Fibroblast of skin of right biceps (primary cell): ENCODE results near the gene INPP5B.

ENCODE experiments used
- DNase-seq: peaks from one replicate; pipeline ENCODE4 v3.0.0-alpha.2; 2013

INPP5B gene

DNA sequence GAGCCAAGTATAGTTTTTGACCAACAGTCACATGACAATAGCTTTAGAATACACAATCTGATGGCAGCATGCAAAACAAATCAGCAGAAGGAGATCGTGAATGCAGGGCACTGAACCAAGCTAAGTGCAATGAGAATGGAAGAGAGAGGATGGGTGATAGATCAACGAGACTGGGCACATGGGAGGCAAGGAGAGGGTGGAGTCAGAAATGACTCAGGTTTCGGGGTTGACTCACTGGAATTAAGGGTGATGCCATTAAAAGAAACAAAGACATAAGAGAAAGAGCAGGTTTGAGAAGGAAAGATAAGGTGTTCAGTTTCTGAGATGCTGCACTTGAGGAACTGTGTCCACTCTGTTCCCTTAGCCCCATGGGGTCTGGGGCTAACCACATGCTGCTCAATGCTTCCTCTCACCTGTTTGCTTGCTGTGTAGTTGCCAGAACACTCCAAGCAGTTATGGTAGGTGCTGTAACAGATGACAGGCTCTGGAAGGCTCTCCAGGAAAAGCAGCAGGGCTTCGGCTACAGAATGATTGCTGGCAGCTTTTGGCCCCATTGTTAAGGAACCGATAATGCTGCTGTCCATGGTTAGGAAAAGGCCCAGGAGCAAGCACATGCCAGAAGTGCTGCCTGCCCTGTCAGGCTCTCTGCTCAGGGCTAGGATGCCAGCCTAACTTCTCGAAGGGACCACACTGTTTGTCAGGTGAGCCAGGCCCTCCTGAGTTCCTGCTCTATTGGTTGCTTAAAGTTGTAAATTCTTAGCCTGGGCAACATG is 81.3 kb downstream of the INPP5B start:
- DNase-seq = peak; percentile 23

DNA sequence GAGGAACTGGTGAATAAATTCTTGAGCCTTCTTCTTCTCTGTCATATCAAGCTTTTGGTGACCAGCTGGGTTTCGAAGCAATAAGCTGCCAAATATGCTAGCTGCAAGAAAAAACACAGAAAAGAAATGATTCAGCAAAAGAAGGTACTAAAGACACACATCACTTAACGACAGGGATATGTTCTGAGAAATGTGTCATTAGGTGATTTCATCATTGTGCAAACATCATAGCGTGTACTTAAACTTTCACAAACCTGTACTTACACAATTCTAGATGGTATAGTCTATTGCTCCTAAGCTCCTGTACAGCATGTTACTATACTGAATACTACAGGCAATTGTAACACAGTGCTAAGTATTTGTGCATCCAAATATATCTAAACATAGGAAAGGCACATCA is 84.5 kb downstream of the INPP5B start:
- DNase-seq = no peak

DNA sequence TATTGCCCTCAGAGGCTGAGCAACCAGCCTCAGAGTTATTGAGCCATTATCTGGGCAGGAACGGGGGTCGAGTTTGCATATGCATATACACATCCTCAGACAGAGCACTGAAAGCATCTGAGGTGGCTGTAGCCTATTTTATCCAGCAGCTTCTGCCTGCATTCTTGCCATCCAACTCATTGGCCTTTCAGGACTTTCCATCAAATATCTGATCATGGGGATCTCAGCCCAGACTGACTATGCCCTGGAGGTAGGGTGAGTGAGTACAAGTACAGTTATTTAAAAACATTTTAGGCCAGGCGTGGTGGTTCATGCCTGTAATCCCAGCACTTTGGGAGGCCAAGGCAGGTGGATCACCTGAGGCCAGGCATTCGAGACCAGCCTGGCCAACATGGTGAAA is 85.7 kb downstream of the INPP5B start:
- no peak for DNase-seq

DNA sequence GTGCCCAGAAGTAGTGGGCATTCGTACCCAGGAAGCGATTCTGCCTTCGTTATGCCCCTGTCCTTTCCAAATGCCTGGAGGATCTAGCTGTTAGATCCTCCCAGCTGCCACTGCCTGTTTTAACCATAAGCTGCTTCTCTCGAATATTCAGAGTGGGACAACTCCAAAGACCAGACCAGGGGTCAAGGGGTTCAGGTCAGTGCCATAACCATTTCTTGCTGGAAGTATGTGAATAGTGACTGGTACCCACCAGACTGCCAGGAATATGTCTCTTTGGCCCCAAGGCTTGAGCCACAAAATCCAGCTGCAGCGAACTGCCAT is 86.5 kb downstream of the INPP5B start:
- no peak for DNase-seq

DNA sequence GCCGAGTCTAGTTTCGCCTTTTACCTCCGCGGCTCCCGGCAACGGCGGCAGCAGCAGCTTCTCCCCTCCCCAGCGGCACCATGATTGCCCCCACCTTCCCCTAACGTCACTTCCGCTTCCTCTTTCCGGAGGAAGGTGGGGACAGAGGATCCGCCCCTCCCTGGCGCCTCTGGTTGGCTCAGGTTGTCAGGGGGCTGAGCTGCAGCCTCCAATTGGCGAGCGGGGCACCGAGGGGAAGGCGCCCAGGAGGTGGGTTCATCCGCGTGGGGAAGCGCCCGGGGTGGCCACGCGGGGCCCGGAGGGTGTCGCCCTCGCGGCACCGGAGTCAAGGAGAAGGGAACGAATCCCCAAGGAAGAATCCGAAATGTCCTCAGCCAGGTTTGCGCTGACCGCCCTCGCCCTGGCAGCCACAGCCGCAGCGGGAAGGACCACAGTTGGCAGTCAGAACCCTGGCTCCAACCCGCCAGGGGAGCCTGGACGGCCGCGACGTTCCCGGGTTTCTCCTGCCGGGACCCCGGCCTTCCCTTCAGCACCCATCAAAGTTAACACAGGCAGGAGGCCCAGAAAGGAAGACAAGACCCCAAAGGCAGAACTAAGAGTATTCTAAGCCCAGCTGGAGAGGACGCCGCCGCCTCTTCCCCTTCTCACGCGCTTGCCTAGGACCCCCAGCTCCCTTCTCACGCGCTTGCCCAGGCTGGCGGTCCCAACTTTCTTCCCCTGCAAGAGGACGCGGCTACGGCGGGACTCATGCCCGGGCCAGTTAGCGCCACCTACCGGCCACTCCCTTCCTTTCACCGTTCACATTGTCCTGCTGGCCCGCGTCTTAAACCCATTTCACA is 87.1 kb downstream of the INPP5B start, which contains the start of gene MTF1:
Gene MTF1, minus strand, starts transcription at position 86 of the 839 bp plus-strand sequence. CDS start 1,934 bp downstream, outside the sequence.
- peak; percentile 97 for DNase-seq

DNA sequence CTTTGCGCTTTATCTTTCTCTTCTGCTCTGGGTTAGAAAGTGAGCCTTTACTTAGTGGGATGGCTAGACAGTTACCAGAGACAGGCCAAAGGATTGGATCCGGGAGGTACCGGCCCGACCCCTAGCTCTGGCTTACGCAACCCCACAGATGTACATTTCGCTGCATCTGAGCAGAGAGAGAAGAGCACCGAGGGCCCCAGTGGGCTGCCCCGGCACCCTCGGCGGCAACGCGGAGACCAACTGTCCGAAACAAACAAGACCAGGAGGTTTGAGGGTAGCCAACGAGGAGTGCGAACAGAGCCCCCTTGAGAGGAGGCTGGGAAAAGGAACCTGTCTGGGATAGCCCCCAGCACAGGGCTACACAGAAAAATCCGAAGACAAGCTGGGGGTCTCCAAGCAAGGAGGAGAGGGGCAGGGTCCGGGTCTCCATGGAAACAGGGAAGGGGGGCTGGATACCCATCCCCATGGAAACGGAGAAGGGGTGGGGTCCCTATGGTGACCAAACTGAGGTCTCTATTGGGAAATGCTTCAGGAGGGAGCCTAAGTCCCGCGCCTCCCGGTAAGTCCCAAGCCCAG is 87.8 kb downstream of the INPP5B start:
- peak; percentile 8 for DNase-seq

DNA sequence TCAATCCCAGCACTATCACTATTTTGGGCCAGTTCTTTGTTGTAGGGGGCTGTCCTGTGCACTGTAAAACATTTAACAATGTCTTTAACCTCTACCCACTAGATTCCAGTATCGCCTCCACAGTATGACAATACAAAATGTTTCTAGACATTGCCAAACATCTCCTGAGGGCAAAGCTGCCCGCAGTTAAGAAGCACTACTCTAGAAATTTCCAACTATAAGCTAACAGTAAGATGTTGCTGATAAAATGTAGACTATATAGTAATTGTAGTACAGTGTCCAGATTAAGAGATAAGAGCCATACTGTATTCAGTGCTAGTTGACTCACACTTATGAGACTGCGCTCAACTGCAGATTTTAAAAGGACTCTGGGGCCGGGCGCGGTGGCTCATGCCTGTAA is 92.4 kb downstream of the INPP5B start:
- DNase-seq = no peak

DNA sequence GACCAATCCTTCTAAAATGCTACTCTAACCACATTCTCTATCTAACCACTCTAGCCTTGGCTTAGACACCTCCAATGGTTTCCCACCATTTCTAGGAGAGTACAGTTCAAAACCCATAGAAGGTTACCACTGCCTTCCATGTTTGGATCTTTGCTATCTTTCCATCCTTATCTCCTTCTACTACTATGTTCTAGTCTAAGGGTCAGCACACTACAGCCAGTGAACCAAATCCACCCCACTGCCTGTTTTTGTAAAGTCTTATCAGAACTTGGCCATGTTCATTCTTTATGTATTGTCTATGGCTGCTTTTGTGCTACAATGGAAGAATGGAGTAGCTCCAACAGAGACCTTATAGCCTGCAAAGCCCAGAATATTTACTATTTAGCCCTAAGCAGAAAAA is 93.7 kb downstream of the INPP5B start:
- DNase-seq = no peak

DNA sequence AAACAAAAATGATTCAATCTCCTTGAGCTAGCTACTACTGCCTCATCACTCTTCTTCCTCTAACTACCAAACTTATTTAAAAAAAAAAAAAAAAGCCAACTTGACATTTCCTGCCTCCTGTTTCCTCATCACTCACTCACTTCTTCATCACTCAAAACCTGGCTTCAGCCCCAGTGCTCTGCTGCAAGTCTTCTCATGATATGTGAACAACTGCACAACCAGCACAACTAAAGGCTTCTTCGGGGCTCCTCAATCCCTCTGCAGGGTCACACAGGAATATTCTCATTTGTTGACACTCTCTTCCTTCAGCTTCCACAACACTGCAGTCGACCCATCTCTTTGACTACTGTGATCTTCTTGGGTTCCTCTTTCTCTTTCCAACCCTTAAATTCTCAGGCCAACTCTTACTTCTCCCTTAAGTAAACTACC is 95.1 kb downstream of the INPP5B start:
- DNase-seq = no peak

DNA sequence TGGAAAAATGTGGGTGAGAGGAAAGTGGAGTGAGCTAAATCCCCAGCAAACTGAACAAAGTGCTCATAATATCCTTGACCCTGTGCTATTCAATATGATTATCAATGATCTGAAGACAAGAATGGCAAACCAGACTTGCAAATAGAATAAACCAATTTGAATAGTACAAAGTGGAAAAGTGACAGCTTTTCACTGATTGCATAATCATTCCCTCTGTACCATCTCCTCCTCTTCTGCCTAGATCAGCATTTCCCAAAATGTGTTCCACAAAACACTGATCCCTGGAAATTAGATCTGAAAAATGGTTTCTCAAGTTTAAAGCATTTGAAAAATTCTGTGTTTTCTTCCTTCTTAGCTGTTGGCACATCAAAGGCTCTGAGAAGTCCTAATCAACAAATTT is 95.6 kb downstream of the INPP5B start:
- DNase-seq = no peak

DNA sequence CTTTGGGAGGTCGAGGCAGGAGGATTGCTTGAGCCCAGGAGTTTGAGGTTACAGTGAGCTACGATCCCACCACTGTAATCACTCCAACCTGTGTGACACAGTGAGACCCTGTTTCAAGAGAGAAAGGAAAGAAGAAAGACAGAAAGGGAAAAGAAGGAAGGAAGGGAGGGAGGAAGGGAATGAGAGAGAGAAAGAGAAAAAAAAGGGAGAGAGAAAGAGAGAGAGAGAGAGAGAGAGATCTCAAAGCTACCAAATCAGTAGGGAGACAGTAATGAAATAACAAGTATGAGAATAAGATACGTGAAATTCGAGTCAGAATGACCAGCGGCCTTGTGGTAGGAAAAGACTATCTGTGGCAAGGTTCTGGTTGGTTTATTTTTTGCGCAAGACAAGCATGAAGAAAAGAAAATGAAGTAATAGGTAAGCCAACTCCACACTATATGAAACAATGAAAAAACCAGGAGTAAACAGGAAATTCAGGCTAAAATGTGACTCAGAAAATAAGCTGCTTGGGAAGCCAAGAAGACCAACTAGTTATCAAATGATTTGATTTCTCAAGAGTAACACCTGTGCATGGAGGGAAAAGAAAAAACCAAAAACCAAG is 96.4 kb downstream of the INPP5B start:
- DNase-seq = no peak

DNA sequence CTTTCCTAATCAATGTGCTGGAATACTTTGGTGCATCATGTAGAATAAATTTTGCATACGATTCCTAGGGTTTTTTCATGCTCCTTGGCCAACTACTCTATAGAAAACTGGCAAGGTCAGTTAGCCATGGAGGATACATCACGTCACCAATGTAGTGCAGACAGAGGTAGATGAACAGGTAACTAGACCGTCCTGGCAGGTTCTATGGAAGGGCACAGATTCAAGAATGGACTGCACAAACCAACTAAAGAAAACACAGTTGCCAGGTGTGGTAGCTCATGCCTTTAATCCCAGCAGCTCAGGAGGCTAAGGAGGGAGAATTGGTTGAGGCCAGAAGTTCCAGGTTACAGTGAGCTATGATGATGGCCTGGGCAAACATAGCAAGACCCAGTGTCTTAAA is 97.4 kb downstream of the INPP5B start:
- no peak for DNase-seq

DNA sequence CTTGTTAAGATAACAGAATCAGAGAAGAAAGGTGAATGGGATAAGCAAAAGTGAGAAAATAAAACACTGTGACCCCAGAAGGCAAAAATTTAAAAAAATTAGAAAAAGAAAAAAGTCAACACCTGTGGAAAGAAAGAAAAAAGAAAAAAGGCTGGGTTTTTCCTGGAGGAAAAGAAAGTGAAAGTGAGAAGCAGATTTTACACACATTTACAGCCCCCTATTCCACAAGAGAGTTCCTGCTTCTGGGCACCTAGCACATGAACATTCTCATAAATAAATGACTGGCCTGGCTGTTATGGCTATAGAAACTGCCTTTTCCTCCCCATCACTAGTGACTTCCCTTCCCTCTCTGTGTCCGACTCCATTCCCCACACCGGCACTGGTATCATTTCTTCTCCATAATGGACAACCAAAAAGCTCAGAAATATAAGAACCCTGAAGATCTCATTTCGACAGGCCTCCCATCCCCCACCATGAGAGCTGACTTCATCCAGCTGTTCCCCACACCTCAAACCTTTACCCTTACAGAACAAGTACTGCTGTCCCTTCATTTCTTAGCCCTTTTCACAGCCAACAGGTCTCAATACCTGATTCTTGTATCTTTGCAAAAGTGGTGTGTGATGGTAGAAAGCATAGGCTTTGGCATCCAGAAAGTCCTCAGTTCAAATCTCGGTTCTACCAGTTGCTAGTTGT is 100.1 kb downstream of the INPP5B start:
- DNase-seq = no peak

DNA sequence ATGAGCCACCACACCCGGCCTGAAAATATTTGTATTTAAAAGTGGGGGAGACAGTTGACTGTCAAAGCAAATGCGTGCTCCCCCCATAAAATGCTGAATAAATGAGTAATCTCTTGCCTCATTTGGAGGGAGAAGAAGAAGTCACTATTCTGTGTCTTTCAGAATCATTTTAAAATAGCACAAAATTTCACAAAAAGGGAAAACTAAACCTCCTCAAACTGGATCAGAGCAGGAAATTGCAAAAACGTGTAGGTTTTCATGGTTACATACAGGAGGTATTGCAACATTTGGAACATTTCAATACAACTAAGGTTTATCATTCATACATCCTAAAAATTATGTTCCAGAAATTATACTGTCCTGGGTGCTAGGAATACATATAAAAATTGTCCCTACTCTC is 101.1 kb downstream of the INPP5B start:
- no peak for DNase-seq

DNA sequence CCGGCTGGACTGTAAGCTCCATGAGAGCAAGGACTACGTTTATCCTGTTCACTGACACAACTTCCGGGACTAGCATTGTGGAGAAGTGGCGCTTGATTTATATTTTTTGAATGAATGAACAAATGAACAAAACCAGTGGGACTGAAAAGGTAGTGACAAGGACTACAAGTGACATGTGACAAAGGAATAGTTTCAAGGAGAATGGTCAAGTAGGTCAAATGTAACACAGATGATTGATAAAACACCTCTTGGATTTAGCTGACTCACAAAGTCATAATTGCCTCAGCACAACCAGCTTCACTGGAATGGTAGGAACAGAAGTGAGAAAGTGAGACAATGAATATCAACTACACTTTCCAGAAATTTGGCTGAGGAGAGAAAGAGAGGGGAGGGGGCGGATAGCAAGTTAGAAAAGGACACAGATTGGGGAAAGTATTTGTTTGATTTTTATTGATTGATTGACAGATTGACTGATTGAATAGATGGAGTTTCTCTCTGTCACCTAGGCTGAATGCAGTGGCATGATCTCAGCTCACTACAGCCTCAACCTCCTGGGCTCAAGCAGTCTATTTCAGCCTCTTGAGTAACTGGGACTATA is 101.7 kb downstream of the INPP5B start:
- DNase-seq = no peak

DNA sequence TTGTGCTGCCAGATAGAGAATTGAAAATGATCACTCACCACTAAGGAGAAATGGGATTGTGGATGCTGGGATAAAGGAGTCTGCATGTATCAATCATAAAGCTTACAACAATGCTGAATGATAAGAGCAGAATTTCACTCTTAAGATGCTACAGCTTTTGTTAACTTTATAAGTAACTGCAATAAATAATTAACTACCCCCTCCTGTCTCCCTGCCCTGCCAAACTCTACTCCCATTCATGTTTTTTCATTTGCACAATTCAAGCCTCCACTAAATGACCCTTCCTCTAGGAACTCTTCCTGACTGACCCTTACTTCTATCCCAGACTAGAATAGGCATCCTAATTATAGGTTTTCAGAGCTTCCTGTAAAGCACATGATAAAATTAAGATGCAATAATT is 102.3 kb downstream of the INPP5B start:
- no peak for DNase-seq

DNA sequence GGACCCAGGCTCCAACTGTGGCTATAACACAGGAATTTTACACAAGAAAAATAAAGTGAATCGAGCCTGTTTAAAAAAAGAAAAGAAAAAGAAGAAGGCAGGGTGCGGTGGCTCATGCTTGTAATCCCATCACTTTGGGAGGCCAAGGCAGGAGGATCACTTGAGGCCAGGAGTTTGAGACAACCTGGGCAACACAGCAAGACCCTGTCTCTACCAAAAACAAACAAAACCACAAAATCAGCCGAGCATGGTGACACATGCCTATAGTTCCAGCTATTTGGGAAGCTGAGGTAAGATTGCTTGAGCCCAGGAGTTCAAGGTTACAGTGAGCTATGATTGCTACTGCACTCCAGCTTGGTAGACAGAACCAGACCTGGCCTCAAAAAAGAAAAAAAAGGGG is 105.2 kb downstream of the INPP5B start:
- no peak for DNase-seq

DNA sequence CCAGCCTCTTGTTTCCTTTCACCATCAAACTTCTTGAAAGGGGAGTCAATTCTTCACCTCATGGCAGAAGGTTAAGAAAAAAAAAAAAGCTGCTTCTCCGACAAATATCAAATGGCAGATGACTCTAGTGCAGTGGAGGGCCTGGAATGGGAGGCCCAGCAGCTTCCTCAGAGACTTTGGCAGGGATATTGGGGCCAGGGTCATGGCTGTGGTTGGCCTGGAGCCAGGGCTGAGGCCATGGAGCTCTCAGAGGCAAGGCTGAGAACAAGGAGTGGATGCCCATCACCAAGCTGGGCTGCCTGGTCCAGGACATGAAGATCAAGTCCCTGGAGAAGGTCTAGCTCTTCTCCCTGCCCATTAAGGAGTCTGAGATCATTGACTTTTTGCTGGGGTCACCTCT is 106.1 kb downstream of the INPP5B start:
- DNase-seq = no peak

DNA sequence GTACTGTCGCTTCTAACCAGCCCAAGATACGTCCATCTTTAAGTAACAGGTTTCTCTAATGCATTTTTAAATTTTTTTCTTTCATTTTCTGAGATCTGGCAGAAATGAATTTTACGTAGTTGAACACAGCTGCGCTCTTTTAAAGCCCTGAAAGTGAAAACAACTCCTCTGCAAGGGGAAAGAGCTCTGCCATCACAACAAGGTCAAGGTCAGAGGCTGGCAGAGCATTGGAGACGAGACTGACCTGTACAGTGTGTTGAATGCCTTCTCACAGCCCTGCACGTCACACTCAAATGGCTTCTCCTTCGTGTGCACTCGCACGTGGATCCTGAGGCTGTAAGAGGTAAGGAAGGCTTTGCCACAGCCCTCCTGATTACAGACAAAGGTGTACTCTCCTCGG is 107.2 kb downstream of the INPP5B start:
- DNase-seq = no peak

DNA sequence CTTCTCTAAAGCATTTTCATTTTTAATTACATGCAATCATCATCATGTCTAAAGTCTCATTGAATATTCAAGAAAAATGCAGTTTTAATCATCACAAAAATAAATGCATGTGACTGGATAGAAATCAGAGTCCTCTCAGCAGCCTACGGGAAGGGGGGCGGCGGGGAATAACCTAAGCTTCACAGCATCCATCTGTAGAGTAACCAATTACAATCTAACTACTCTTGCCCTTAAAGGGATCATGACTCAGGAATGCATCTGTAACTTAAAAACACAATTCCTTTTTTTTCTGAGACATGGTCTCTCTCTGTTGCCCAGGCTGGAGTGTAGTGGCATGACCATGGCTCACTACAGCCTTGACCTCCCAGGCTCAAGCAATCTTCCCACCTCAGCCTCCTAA is 110.1 kb downstream of the INPP5B start:
- DNase-seq = no peak

DNA sequence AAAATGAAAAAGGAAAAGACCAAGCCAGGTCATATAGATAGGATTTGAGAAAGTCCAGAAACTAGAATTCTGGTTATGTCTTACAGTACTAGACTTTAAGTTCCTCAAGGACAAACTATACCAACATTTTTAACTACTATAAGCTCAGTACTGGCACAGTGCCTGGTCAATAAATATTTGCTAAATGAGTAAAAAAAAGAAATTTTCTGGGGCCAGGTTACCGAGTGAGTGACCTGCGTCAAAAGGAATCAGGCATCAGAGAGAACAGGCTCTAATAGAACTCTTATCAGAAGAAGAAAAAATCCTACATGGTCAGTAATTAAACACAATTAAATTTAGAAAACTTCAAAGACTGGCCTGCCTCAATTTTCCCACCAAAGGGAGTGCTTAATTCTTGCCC is 115.0 kb downstream of the INPP5B start:
- DNase-seq = no peak

DNA sequence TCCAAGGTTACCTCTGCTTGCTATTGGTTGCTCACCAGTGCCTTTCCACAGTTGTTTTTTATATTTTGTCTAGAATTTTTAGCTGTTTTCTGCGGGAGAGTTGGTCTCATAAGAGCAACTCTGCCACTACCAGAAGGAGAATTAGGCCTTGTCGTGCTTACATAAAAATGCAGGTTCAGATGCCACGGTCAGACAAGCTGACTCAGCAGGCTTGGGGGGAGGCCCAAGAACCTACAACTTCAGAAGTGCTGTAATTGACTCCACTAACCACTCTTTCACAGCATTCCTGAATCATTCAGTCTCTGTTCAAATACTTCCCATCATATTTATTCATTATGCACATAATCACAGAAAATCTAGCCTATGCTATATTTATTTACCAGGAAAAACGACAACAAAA is 115.7 kb downstream of the INPP5B start:
- no peak for DNase-seq
